Mammary epithelial cell (primary cell): Measurements from ENCODE around the gene MARCHF3.

Experiments used
- EZH2 ChIP-seq: IDR thresholded peaks from 2 replicates; pipeline ENCODE4 v1.6.1; 2012; ENCODE audit warnings: low read length, inconsistent platforms, borderline replicate concordance
- TF ChIP-seq, protein P1 (sequence below), 2 donors: IDR thresholded peaks in 1 of 2; conservative IDR thresholded peaks in 1 of 2; 2 replicates each; pipeline ENCODE4 v1.5.1; 2011 to 2012; ENCODE audit warnings: inconsistent platforms in 2 of 2, low read length in 2 of 2, mild to moderate bottlenecking in 2 of 2, control low read depth in 1 of 2, low read depth in 1 of 2; ENCODE audit not compliant: insufficient read depth in 1 of 2; ENCODE audit errors: extremely low read depth in 1 of 2

DNA sequence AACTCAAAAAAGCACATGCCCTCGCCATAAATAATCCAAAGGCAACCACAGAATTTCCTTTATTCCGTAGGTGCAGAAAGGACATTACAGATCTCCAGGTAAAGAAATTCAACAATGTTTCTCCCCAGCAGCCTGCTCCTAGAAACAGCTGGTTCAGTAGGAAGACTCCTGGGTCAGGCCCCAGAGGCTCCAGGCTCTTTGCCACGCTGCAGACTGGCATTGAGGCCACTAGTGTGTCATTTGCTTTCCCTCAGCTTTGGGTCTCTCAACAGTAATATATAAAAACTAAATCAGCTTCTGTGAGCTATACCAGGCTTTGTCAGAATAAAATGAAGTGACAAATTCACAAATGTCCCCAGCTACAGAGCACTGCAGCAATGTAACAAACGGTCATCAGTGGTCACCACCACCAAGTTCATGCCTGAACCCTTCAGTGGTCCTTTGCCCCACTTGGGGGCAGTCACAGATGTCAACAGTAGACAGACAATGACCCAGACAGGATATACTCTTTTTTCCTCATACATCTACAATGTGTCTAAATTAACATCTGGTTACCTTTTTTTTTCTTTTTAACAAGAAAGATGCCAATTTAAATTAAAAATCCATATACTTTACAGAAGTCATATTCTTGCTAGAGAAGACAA lies 93.5 kb downstream of the MARCHF3 start:
- TF ChIP-seq, protein P1, sequence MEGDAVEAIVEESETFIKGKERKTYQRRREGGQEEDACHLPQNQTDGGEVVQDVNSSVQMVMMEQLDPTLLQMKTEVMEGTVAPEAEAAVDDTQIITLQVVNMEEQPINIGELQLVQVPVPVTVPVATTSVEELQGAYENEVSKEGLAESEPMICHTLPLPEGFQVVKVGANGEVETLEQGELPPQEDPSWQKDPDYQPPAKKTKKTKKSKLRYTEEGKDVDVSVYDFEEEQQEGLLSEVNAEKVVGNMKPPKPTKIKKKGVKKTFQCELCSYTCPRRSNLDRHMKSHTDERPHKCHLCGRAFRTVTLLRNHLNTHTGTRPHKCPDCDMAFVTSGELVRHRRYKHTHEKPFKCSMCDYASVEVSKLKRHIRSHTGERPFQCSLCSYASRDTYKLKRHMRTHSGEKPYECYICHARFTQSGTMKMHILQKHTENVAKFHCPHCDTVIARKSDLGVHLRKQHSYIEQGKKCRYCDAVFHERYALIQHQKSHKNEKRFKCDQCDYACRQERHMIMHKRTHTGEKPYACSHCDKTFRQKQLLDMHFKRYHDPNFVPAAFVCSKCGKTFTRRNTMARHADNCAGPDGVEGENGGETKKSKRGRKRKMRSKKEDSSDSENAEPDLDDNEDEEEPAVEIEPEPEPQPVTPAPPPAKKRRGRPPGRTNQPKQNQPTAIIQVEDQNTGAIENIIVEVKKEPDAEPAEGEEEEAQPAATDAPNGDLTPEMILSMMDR (conservative IDR thresholded peaks at IDR 0.05 in 1 of 2, IDR thresholded peaks at IDR 0.05 in 1 of 2; ENCODE audit: extremely low read depth in 1 of 2, insufficient read depth in 1 of 2, low read depth in 1 of 2, low read length in 2 of 2), result no peak
- no peak for TF ChIP-seq EZH2
